HCT116 (cell line): ENCODE measurements around the gene GGNBP2. TPM values are rescaled to one million over a fixed set of nuclear protein-coding genes. Genes with fewer than 3 reads are reported as not detected.

ENCODE experiments used
- ATAC-seq: fragments of 200-7000 bp; cut with Tn5 transposase; 2 replicates; pipeline ENCODE4 v1.9.1; 2020; ENCODE audit warnings: mild to moderate bottlenecking, moderate library complexity
- BruUV-seq: library from RNA; stranded (reverse); fragments of 400-500 nt; replicated peaks from 2 replicates; lab custom pipeline; 2021; lab: Mats Ljungman, UMichigan
- CTCF ChIA-PET: fragments of 300-600 bp; sonication (Branson Sonifier 250); formaldehyde crosslinking; loops from one replicate; lab custom pipeline; 2021; ENCODE audit warnings: antibody characterized with exemption; lab: Charles Lee
- POLR2A ChIA-PET: fragments of 300-600, 350-600 bp; sonication (Branson Sonifier 250); formaldehyde crosslinking; loops from one replicate; lab custom pipeline; 2021; ENCODE audit warnings: antibody characterized with exemption; lab: Charles Lee
- RAD21 ChIA-PET, 2 experiments: fragments of 300-600 bp; sonication (Branson Sonifier 250); formaldehyde crosslinking; loops; one replicate each; lab custom pipeline; 2023; ENCODE audit warnings: low total read pairs in 2 of 2; ENCODE audit not compliant: uncharacterized antibody in 2 of 2, unreplicated experiment in 2 of 2, low non-redundant PET in 1 of 2; lab: Charles Lee
- DNase-seq: peaks from one replicate; pipeline ENCODE4 v3.0.0-alpha.2; 2010; ENCODE audit warnings: low read depth, low spot score
- H2AFZ ChIP-seq: fragments of 200-600 bp; shearing (Covaris generic), sonication (generic); 2 replicates; pipeline ENCODE4 v1.6.1; 2017; ENCODE audit warnings: low read depth, mixed run types, mixed read lengths, antibody characterized with exemption, low read length; ENCODE audit not compliant: poor library complexity, severe bottlenecking
- H3K27ac ChIP-seq: 2 replicates; pipeline ENCODE4 v1.5.1; 2012; ENCODE audit warnings: low read depth, low read length
- H3K27me3 ChIP-seq: fragments of 200-600 bp; sonication (generic); 2 replicates; pipeline ENCODE4 v1.6.1; 2016; ENCODE audit warnings: mixed run types, low read length, mixed read lengths; ENCODE audit not compliant: insufficient read depth
- H3K36me3 ChIP-seq, 2 experiments: fragments of 200-500 bp in 1 of 2; fragments of 200-600 bp in 1 of 2; sonication (Bioruptor generic) in 1 of 2; sonication (generic) in 1 of 2; 2 replicates each; pipeline versions ENCODE4 v1.5.1 to v1.6.1; 2014 to 2016; ENCODE audit warnings: low read length in 2 of 2, inconsistent platforms in 1 of 2, mixed read lengths in 1 of 2, mixed run types in 1 of 2; ENCODE audit not compliant: insufficient read depth in 2 of 2, control insufficient read depth in 1 of 2
- H3K4me1 ChIP-seq, 2 experiments: fragments of 200-600 bp in 1 of 2; sonication (generic) in 1 of 2; 2 replicates each; pipeline versions ENCODE4 v1.5.1 to v1.6.1; 2012 to 2017; ENCODE audit warnings: low read length in 2 of 2, inconsistent platforms in 1 of 2, mild to moderate bottlenecking in 1 of 2, mixed read lengths in 1 of 2, mixed run types in 1 of 2, moderate library complexity in 1 of 2; ENCODE audit not compliant: insufficient read depth in 2 of 2, control insufficient read depth in 1 of 2
- H3K4me2 ChIP-seq: fragments of 200-600 bp; sonication (generic); 2 replicates; pipeline ENCODE4 v1.6.1; 2017; ENCODE audit warnings: mixed run types, low read length, mixed read lengths
- H3K4me3 ChIP-seq, 2 experiments: fragments of 200-600 bp in 1 of 2; sonication (generic) in 1 of 2; replicated peaks in 1 of 2; 2 replicates each; pipeline ENCODE4 v1.5.1; 2011 to 2016; ENCODE audit warnings: low read length in 2 of 2, control low read depth in 1 of 2, low read depth in 1 of 2, mild to moderate bottlenecking in 1 of 2, mixed read lengths in 1 of 2, mixed run types in 1 of 2
- H3K79me2 ChIP-seq: fragments of 200-600 bp; sonication (generic); 2 replicates; pipeline ENCODE4 v1.6.1; 2017; ENCODE audit warnings: mild to moderate bottlenecking, mixed run types, low read length, moderate library complexity, mixed read lengths; ENCODE audit not compliant: insufficient read depth
- H3K9ac ChIP-seq: fragments of 200-600 bp; sonication (generic); 2 replicates; pipeline ENCODE4 v1.6.1; 2016; ENCODE audit warnings: low read length, mixed read lengths
- H3K9me2 ChIP-seq: fragments of 200-600 bp; sonication (generic), shearing (Covaris generic); 2 replicates; pipeline ENCODE4 v1.6.1; 2017; ENCODE audit warnings: mixed run types, mild to moderate bottlenecking, moderate library complexity; ENCODE audit not compliant: insufficient read depth
- H3K9me3 ChIP-seq, 2 experiments: fragments of 200-500 bp in 1 of 2; fragments of 200-600 bp in 1 of 2; sonication (Bioruptor generic) in 1 of 2; sonication (generic) in 1 of 2; 2 replicates each; pipeline ENCODE4 v1.6.1; 2014 to 2017; ENCODE audit warnings: low read length in 2 of 2, mixed read lengths in 2 of 2, inconsistent platforms in 1 of 2, low read depth in 1 of 2, mild to moderate bottlenecking in 1 of 2, mixed run types in 1 of 2, moderate library complexity in 1 of 2; ENCODE audit not compliant: control insufficient read depth in 1 of 2, insufficient read depth in 1 of 2
- H4K20me1 ChIP-seq: fragments of 200-600 bp; sonication (generic), shearing (Covaris generic); 2 replicates; pipeline ENCODE4 v1.6.1; 2017; ENCODE audit warnings: mixed run types, mild to moderate bottlenecking, moderate library complexity; ENCODE audit not compliant: insufficient read depth
- CBX3 ChIP-seq: IDR thresholded peaks from 2 replicates; pipeline ENCODE4 v1.6.1; 2012; ENCODE audit warnings: low read depth
- CTCF ChIP-seq, 3 experiments: fragments of 200-600 bp in 1 of 3; sonication (generic) in 1 of 3; IDR thresholded peaks in 2 of 3; conservative IDR thresholded peaks in 1 of 3; 2 replicates each; pipeline ENCODE4 v1.5.1; 2012 to 2017; ENCODE audit warnings: low read depth in 2 of 3, low read length in 2 of 3, antibody characterized with exemption in 1 of 3, borderline replicate concordance in 1 of 3, control low read depth in 1 of 3, mild to moderate bottlenecking in 1 of 3, mixed read lengths in 1 of 3, mixed run types in 1 of 3, moderate library complexity in 1 of 3; ENCODE audit not compliant: insufficient read depth in 1 of 3
- EGR1 ChIP-seq: IDR thresholded peaks from 2 replicates; pipeline ENCODE4 v1.6.1; 2012; ENCODE audit warnings: low read depth
- ELF1 ChIP-seq: IDR thresholded peaks from 2 replicates; pipeline ENCODE4 v1.6.1; 2012; ENCODE audit warnings: low read depth, borderline replicate concordance
- EZH2 ChIP-seq: fragments of 200-600 bp; sonication (generic); IDR thresholded peaks from 2 replicates; pipeline ENCODE4 v1.6.1; 2017; ENCODE audit warnings: antibody characterized with exemption, mixed run types
- JUND ChIP-seq: IDR thresholded peaks from 2 replicates; pipeline ENCODE4 v1.6.1; 2012
- RAD21 ChIP-seq: IDR thresholded peaks from 2 replicates; pipeline ENCODE4 v1.6.1; 2012; ENCODE audit warnings: low read depth, mild to moderate bottlenecking
- REST ChIP-seq: IDR thresholded peaks from 2 replicates; pipeline ENCODE4 v1.6.1; 2012; ENCODE audit warnings: low read depth
- SIN3A ChIP-seq: IDR thresholded peaks from 2 replicates; pipeline ENCODE4 v1.6.1; 2012; ENCODE audit warnings: low read depth
- SRF ChIP-seq: IDR thresholded peaks from 2 replicates; pipeline ENCODE4 v1.6.1; 2012; ENCODE audit warnings: low read depth
- YY1 ChIP-seq: IDR thresholded peaks from 2 replicates; pipeline ENCODE4 v1.6.1; 2011; ENCODE audit warnings: low read length, low read depth, moderate library complexity, mild to moderate bottlenecking; ENCODE audit not compliant: insufficient replicate concordance; ENCODE audit errors: extremely low read depth
- ZFX ChIP-seq: fragments of 450-650 bp; IDR thresholded peaks from 2 replicates; pipeline ENCODE4 v1.6.1; 2017
- intact Hi-C: fragments of 100-400 bp; cut with micrococcal nuclease; formaldehyde crosslinking; loops from 2 replicates; pipeline ENCODE4 v1.10.0; 2022
- total RNA-seq: library from RNA; stranded (reverse); gene quantifications from one replicate; pipeline ENCODE4 v1.2.1, GENCODE V29; 2021; ENCODE audit not compliant: unreplicated experiment

The GGNBP2 gene
- total RNA-seq, 1 experiment from 2014 or later: 58.2 TPM

DNA sequence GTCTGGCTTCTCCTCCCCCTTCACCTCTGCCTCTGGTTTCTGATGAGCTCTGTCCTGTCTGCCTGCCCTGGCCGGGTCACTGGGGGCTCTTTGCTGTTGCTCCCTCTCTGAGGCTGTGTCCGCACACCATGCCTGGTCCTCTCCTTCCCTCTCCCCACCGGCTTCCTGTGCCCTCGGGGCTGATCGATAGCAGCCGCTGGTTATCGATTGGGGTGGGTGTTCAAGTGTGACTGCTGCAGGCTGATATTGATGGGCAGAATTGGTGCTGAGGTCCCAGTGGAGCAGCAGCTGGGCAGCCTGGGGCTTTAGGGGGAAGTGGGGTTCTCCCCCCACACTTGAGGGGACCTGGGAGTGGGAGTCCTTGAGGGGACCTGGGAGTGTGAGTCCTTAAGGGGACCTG is 73.1 kb downstream of the GGNBP2 start:
- no peaks in the 10 kb centered on the region for H3K4me1 ChIP-seq
- ChIA-PET CTCF (no interaction called here), POLR2A (no interaction called here), RAD21 (no interaction called here)
- H3K27ac ChIP-seq: no peak overlapping the region
- no peak overlapping the region for H3K9ac ChIP-seq
- DNase-seq (no peak), ATAC-seq (no peak)
- H3K36me3 ChIP-seq: no peaks in the 10 kb centered on the region
- no peak overlapping the region for H3K4me3 ChIP-seq
- H3K9me3 ChIP-seq: no peaks in the 10 kb centered on the region
- H3K27me3 ChIP-seq: no peaks in the 10 kb centered on the region
- H3K4me2 ChIP-seq: no peak overlapping the region
- TF ChIP-seq ZFX (no peak), ELF1 (no peak), EZH2 (no peak), REST (no peak)
- H3K79me2 ChIP-seq: no peaks in the 10 kb centered on the region
- no peaks in the 10 kb centered on the region for H3K9me2 ChIP-seq
- intact Hi-C loops: no loop called here
- no peaks in the 10 kb centered on the region for H4K20me1 ChIP-seq
- no TSS peak for BruUV-seq
- no peak overlapping the region for H2AFZ ChIP-seq

DNA sequence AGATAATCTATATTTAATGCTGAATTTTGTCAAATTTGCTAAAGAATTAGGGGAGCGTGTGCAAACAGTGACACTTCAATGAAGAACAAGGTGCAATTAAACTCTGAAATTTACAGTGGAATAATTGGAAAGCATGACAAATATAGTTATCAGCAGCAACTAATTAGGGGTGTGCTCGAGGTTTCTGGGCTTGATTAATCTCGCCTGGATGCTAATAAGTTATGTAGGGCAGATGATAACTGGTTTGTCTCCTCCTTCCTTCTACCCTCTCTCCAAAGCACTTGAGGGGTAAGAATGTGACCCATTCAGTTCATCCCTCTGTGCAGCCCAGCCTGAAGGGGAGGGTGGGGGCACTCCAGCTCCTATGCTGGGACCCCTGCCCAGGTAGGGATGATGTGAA is 78.6 kb downstream of the GGNBP2 start:
- intact Hi-C loops: no loop called here
- Histone ChIP-seq H3K4me2 (no peak overlapping the region), H3K9ac (no peak overlapping the region), H2AFZ (no peak overlapping the region), H3K27me3 (no peaks in the 10 kb centered on the region), H3K9me3 (no peaks in the 10 kb centered on the region), H3K36me3 (no peaks in the 10 kb centered on the region), H3K27ac (no peak overlapping the region), H3K4me3 (no peak overlapping the region), H4K20me1 (no peaks in the 10 kb centered on the region), H3K4me1 (no peaks in the 10 kb centered on the region), H3K9me2 (no peaks in the 10 kb centered on the region), H3K79me2 (no peaks in the 10 kb centered on the region)
- ATAC-seq: no peak
- no peak for DNase-seq
- ChIA-PET RAD21 (interaction anchor here in 1 of 2 experiments (0.8 kb wide), 1 partner anchor 744 kb away, joined by 3 read pairs; no protein-coding TSS in a partner anchor), POLR2A (no interaction called here), CTCF (no interaction called here)
- no TSS peak for BruUV-seq
- TF ChIP-seq CTCF (IDR thresholded peaks at IDR 0.05 in 2 of 3, conservative IDR thresholded peaks at IDR 0.05 in 1 of 3; ENCODE audit: borderline replicate concordance in 1 of 3, insufficient read depth in 1 of 3, low read depth in 2 of 3, low read length in 2 of 3) (no peak), JUND (no peak), REST (no peak), CBX3 (no peak), RAD21 (no peak), ELF1 (no peak), EGR1 (no peak), SRF (no peak), YY1 (no peak), SIN3A (no peak)
